GM20431 (cell line): ENCODE results near the gene ADORA2A.
"Not testable (repeated sequence)": the region's sequence is repeated elsewhere in the genome, so short reads cannot be mapped to it uniquely, and the experiment has no call there.

Source experiments
- in situ Hi-C: fragments of 300-500 bp; cut with MseI, MboI; formaldehyde crosslinking; loops from one replicate; pipeline ENCODE4 v1.15.0; 2020; ENCODE audit warnings: low sequenced_read_pairs; ENCODE audit not compliant: unreplicated experiment

The ADORA2A gene

DNA sequence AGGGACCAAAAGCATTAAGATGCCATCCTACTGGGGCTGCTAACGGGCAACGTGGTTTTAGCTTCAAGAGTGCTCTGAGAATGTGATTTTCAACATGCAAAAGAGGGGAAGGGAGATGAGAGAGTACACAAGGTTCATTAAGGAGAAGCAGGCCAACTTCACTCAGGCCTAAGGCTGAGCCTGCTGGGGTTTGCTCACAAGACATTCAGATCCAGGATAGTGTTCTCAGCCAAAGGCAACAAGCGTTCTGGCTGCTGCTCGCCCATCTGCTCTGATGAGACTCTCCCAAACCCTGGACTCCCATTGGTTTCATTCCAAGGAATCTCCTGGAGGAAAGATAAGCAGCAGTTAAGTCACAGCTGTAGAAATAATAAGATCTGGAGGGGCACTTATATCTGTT lies 44.2 kb downstream of the ADORA2A start:
- in situ Hi-C loops, result no loop called here

DNA sequence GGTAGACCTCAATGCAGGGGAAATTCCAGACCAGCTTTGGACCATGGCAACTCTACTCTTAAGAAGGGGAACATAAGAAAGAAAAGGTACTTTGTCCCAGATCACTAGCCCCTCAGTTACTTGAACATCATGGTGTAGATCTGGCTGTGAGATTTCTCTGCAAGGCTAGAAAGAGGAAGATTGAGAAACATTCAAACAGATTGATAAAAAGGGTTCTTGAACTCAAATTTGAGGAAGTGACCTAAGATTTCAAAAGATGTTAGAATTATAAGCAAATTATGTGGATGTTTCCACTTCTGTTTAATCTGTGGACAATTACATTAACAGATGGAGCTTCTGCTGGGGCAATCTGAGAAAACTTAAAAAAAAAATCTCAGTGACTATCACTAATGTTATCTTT lies 45.9 kb downstream of the ADORA2A start:
- in situ Hi-C loops, result no loop called here

DNA sequence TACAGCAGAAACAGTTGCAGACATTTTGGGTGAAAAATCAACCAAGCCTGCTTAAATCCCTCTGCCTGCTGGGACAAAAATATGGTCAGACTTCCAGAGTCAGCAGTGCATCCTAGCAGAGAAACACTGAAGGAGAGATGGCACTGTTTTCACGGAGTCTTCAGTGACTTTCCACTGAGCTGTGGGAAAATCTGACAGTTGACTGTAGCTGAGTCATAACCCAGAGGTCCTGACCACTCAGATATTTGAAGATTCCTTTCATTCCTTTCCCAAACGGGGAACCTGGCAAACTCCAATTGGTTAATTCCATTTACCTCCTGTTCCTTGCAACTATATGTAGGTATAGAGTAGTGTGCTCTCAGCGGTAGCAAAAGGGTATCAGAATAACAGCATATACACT lies 46.8 kb downstream of the ADORA2A start:
- in situ Hi-C loops, result no loop called here

DNA sequence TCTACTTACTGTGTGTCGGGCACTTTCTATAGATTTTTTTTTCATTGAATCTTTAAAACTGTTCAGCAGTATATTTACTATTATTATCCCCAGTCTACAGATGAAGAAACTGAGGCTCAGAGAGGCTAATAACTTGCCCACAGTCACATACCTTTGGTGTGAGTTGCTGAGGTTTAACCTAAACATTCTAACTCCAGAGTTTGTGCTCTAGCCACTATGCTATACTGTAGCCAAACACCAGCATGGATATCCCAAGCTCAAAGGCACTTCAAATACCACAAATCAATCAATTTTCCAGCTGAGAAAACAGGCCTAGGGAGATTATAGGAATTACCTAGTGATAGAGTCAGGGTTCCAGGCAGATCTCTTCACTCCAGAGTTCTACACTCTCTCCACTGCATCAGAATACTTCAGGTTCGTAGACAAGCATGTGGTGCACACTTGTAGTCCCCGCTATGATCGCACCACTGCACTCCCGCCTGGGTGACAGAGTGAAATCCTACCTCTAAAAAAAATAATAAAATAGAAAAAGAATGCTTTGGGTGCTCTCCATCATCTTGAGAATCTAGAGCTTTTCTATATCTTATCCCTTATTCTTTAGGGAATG lies 47.4 kb downstream of the ADORA2A start:
- in situ Hi-C loops, result no loop called here

DNA sequence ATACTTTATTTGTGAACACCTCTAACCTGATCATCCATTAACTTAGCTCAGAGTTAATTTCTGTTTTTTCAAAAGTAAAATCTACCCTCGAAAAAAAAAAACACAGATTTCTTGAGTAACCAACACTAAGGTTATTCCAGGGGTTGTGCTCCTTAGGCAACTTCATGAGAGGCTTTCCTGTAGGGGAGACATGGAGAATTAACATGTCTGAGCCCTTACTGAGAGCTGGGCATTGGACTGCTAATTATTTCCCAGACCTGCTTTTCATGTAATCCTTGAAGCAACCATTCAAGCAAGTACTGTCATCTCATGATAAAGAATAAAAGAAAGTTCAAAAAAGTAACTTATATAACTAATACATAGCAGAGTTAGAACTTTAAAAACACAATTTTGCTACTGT lies 54.2 kb downstream of the ADORA2A start:
- in situ Hi-C loops, result no loop called here

DNA sequence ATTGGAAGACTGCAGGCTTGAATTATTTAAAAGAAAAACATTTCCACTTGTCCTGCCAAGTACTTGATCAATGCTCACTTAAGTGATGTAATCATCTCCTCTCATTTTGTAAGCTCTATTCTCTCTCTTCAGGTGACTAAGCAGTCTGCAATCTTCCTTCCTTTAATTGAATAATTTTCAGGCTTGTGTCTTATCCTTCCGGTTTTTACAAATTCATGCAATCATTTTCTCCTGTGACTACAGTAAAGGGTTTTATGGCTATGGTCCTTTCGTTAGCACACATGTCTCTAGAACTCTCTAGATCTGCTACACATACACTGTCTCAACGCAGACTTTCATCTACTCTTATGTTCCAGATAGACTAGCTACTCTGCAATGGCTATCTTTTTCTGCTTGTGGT lies 55.2 kb downstream of the ADORA2A start:
- in situ Hi-C loops, result no loop called here

DNA sequence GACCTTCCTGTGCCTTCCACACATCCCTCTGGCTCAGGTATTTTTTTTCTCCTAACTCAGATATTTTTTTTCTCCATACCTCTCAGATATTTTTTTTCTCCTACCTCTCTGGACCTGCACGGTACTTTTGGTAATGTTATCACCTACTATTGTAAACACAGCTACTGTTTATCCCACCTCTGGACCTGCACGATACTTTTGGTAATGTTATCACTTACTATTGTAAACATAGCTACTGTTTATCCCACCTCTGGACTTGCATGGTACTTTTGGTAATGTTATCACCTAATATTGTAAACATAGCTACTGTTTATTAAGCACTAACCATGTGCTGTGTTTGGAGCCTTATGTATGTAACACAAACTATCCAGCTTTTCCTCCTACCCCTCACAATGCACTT lies 55.6 kb downstream of the ADORA2A start:
- in situ Hi-C loops, result no loop called here

DNA sequence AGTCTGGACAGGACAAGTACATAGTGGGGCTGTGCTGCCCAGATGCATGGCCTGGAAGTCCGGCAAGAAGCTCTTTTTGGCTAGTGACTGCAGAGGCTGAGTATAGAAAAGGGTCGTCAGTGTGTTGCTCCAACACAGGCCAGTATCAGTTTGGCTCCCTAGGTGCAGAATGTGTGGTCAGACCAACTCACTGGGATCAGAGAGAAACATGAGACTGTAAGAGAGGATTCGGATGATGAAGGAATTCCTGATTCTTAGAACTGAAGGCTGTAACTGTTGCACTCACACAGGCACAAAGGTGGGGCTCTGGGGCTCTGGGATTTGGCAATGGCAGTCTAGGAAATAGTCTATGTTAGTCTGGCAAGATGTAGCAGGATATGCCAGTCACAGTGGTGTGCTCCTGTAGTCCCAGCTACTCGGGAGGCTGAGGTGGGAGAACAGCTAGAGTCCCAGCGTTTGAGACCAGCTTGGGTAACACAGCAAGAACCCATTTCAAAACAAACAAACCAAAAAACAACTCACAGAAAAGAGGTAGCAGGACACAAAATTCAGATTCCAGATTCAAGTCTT lies 56.7 kb downstream of the ADORA2A start:
- in situ Hi-C loops, result no loop called here

DNA sequence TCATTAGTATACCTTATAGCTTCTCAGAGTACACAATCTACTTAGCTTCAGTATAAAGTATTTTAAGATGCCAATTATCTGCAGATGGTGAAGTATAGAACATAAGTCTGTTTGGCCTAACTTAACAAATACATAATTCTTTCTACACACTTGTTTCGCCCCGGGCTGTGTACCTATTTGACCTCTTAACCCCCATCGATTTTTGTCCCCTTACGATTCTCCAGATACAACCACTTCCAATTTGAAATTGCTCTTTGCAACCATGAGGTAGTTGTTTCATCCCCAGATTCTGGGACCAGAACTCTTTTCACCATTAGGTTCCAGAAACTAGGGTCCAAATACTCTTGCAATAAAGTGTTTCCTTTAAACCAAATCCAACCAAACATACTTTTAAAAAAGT lies 57.8 kb downstream of the ADORA2A start:
- in situ Hi-C loops, result no loop called here

DNA sequence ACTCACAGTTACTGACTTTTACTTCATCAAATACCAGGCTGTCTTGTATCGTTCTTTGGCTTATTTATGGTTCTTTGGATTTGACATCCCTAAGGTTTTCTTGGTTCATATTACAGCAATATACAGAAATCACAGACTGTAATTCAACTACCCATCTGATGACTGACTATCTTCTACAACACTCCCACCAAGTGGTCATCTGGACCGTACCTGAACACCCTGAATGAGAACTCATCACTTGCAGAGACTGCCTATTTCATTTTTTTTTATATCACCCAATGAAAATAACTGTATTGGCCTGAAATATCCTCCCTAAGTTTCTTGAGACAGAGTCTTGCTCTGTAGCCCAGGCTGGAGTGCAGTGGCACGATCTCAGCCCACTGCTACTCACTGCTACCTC lies 58.2 kb downstream of the ADORA2A start:
- in situ Hi-C loops, result no loop called here

DNA sequence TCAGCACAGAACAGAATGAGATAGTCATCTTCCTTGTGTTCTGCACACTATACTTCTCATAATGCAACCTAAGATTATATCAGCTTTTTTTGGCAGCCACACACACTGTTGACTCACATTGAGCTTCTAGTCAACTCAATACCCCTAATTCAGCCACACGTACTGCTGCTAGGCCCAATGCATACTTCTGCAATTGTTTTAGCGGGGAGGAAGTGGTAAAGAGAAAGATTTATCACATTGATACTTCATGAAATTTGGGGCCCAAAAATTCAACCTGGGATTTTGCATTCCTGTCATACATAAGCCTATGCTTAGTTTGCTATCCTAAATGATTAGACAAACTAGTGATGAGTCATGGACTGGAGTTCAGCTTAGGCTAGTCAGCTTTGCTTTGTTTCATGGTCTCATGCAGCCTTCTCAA lies 59.1 kb downstream of the ADORA2A start:
- in situ Hi-C loops, result no loop called here

DNA sequence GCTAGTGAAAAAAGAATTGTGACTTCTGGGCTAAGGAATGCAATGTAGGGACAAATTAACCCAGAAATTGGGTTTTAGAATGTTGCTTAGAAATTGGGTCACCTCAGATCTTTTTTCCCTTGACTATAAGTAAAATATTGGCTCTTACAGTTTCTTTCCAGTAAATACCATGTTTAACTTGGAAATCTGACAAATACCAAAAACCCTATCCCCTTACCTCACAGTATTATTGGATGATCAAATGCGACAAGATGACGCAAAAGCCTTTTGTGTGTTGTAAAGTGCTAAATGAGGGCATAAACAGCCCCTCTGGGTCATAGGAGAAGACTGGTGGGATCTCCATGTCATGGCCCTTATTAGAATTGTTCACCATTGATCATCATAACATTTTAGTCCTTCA lies 61.6 kb downstream of the ADORA2A start:
- in situ Hi-C loops, result no loop called here

DNA sequence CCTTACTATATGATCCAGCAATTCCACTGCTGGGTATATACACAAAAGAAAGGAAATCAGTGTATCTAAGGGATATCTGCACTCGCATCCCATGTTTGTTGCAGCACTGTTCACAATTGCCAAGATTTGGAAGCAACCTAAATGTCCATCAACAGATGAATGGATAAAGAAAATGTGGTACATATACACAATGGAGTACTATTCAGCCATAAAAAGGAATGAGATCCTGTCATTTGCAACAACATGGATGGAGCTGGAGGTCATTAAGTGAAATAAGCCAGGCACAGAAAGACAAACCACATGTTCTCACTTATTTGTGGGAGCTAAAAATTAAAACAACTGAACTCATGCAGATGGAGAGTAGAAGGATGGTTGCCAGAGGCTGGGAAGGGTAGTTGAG lies 62.0 kb downstream of the ADORA2A start:
- in situ Hi-C loops, result not testable (repeated sequence)
